OCI-LY1 (cell line): Measurements from ENCODE around the gene WDR26.

Source experiments
- H2AFZ ChIP-seq: fragments of 200-600 bp; sonication (generic), shearing (Covaris generic); 2 replicates; pipeline ENCODE4 v1.6.0; 2014; ENCODE audit warnings: antibody characterized with exemption, mild to moderate bottlenecking, low read length
- H3F3A ChIP-seq: fragments of 200-600 bp; sonication (generic), shearing (Covaris generic); 2 replicates; pipeline ENCODE4 v1.6.0; 2014; ENCODE audit warnings: mild to moderate bottlenecking, antibody characterized with exemption, low read length, moderate library complexity; ENCODE audit not compliant: insufficient read depth
- H3K27ac ChIP-seq: fragments of 200-600 bp; sonication (generic); 2 replicates; pipeline ENCODE4 v1.5.1; 2014; ENCODE audit warnings: low read length, mixed run types, mild to moderate bottlenecking, low read depth; ENCODE audit not compliant: poor library complexity, severe bottlenecking
- H3K27me3 ChIP-seq: fragments of 200-600 bp; sonication (generic); 2 replicates; pipeline ENCODE4 v1.6.0; 2014; ENCODE audit warnings: antibody characterized with exemption, mild to moderate bottlenecking, low read length, moderate library complexity; ENCODE audit not compliant: insufficient read depth
- H3K36me3 ChIP-seq: fragments of 200-600 bp; sonication (generic); 2 replicates; pipeline ENCODE4 v1.6.1; 2014; ENCODE audit warnings: mild to moderate bottlenecking, antibody characterized with exemption, low read length, moderate library complexity, mixed read lengths; ENCODE audit not compliant: insufficient read depth
- H3K4me1 ChIP-seq: fragments of 200-600 bp; sonication (generic); 2 replicates; pipeline ENCODE4 v1.5.1; 2014; ENCODE audit warnings: mild to moderate bottlenecking, low read length, moderate library complexity; ENCODE audit not compliant: insufficient read depth, severe bottlenecking
- H3K4me2 ChIP-seq: fragments of 200-600 bp; sonication (generic), shearing (Covaris generic); 2 replicates; pipeline ENCODE4 v1.6.1; 2014; ENCODE audit warnings: low read length
- H3K4me3 ChIP-seq: fragments of 200-600 bp; sonication (generic); 2 replicates; pipeline ENCODE4 v1.5.1; 2014; ENCODE audit warnings: low read length, low read depth, mild to moderate bottlenecking, mixed read lengths; ENCODE audit not compliant: poor library complexity, severe bottlenecking
- H3K79me2 ChIP-seq: fragments of 200-600 bp; shearing (Covaris generic); 2 replicates; pipeline ENCODE4 v1.6.1; 2016; ENCODE audit warnings: mixed run types, low read length, mixed read lengths; ENCODE audit not compliant: insufficient read depth
- H3K9ac ChIP-seq: fragments of 200-600 bp; sonication (generic), shearing (Covaris generic); 2 replicates; pipeline ENCODE4 v1.6.1; 2014; ENCODE audit warnings: mild to moderate bottlenecking, low read length, mixed read lengths
- H3K9me2 ChIP-seq: fragments of 200-600 bp; sonication (generic), shearing (Covaris generic); 2 replicates; pipeline ENCODE4 v1.6.1; 2014; ENCODE audit warnings: low read depth, mild to moderate bottlenecking, low read length, mixed read lengths
- H3K9me3 ChIP-seq: fragments of 200-600 bp; shearing (Covaris generic); 2 replicates; pipeline ENCODE4 v1.6.1; 2014; ENCODE audit warnings: low read length, mixed read lengths
- H4K20me1 ChIP-seq: fragments of 200-600 bp; sonication (generic), shearing (Covaris generic); 2 replicates; pipeline ENCODE4 v1.6.0; 2016; ENCODE audit warnings: mild to moderate bottlenecking, low read length; ENCODE audit not compliant: insufficient read depth
- EZH2 ChIP-seq: fragments of 200-600 bp; sonication (generic), shearing (Covaris generic); IDR thresholded peaks from 2 replicates; pipeline ENCODE4 v1.8.0; 2017; ENCODE audit warnings: borderline replicate concordance, mixed run types, mild to moderate bottlenecking, antibody characterized with exemption, low read length, moderate library complexity, mixed read lengths
- TF ChIP-seq, protein P1 (sequence below): fragments of 200-600 bp; sonication (generic), shearing (Covaris generic); IDR thresholded peaks from 2 replicates; pipeline ENCODE4 v1.5.1; 2017; ENCODE audit warnings: mild to moderate bottlenecking, antibody characterized with exemption, low read length, moderate library complexity, mixed read lengths

WDR26 gene

DNA sequence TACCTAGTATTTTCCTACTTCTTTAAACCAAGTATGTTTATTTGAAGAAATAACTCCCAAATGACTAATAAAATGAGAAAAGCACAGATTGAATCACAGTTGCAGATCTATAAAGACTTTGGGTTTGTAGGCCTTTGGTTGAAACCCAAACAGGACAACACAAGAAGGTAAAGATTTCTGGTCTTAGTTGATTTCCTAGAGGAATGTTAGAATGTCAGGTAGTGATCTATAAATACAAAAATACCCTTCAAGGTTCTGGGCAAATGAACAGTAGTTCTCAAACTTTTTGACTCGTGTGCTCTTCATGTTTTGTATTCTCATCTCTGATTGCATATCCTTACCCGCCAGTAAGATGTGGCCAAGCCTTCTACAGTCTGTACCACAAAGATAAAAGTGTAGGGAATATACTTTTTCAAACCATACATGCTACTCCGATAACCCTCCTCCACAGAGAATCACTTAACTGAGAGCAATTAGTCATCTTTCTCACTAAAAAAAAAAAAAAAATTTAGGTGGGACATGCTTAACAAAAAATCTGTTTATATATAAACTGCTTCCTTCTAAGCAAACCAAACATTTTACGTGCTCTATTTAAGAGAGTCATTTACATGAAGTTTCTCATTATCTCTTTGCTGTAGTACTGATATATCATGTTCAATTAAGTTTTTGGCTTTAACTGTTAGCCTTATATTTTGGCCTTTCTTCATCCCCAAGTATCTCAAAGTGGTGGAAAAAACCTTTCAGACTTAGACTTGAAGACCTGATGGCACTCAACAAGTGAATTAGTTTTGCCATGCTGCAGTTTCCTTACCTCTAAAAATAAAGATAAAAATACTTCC is 42.0 kb downstream of the WDR26 start:
- H2AFZ ChIP-seq: no peak overlapping the region
- peaks cover 94% of the 10 kb centered on the region for H3K36me3 ChIP-seq
- no peaks in the 10 kb centered on the region for H3F3A ChIP-seq
- H3K4me1 ChIP-seq: peaks cover 5% of the 10 kb centered on the region
- H3K9ac ChIP-seq: no peak overlapping the region
- no peak overlapping the region for H3K4me3 ChIP-seq
- no peaks in the 10 kb centered on the region for H3K9me2 ChIP-seq
- H3K27me3 ChIP-seq: no peaks in the 10 kb centered on the region
- no peak overlapping the region for H3K4me2 ChIP-seq
- no peaks in the 10 kb centered on the region for H3K9me3 ChIP-seq
- no peak overlapping the region for H3K27ac ChIP-seq
- TF ChIP-seq, protein P1, sequence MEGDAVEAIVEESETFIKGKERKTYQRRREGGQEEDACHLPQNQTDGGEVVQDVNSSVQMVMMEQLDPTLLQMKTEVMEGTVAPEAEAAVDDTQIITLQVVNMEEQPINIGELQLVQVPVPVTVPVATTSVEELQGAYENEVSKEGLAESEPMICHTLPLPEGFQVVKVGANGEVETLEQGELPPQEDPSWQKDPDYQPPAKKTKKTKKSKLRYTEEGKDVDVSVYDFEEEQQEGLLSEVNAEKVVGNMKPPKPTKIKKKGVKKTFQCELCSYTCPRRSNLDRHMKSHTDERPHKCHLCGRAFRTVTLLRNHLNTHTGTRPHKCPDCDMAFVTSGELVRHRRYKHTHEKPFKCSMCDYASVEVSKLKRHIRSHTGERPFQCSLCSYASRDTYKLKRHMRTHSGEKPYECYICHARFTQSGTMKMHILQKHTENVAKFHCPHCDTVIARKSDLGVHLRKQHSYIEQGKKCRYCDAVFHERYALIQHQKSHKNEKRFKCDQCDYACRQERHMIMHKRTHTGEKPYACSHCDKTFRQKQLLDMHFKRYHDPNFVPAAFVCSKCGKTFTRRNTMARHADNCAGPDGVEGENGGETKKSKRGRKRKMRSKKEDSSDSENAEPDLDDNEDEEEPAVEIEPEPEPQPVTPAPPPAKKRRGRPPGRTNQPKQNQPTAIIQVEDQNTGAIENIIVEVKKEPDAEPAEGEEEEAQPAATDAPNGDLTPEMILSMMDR: no peak
- TF ChIP-seq EZH2: no peak
- H3K79me2 ChIP-seq: no peaks in the 10 kb centered on the region
- H4K20me1 ChIP-seq: no peaks in the 10 kb centered on the region

DNA sequence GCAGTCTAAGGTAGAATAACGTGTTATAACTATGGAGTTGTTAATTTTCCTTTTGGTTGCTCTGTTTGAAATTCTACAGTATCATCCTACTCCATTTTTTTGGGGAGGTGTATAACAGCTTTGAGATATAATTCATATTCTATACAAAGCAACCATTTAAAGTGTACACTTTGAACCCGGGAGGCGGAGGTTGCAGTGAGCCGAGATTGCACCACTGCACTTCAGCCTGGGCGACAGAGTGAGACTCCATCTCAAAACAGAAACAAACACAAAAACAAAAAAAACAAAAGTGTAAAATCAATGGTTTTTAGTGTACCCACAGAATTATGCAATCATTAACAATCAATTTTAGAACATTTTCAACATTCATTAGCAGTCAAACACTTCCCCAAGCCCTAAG is 44.1 kb downstream of the WDR26 start:
- Histone ChIP-seq H3K4me1 (peaks cover 5% of the 10 kb centered on the region), H4K20me1 (no peaks in the 10 kb centered on the region), H3K27ac (no peak overlapping the region), H3K79me2 (no peaks in the 10 kb centered on the region), H3K27me3 (no peaks in the 10 kb centered on the region), H3K9ac (no peak overlapping the region), H3K9me3 (no peaks in the 10 kb centered on the region), H3K4me3 (no peak overlapping the region), H3K9me2 (no peaks in the 10 kb centered on the region), H3F3A (no peaks in the 10 kb centered on the region), H3K36me3 (peaks cover 92% of the 10 kb centered on the region), H3K4me2 (no peak overlapping the region), H2AFZ (no peak overlapping the region)
- TF ChIP-seq EZH2: no peak
- TF ChIP-seq, protein P1: no peak

DNA sequence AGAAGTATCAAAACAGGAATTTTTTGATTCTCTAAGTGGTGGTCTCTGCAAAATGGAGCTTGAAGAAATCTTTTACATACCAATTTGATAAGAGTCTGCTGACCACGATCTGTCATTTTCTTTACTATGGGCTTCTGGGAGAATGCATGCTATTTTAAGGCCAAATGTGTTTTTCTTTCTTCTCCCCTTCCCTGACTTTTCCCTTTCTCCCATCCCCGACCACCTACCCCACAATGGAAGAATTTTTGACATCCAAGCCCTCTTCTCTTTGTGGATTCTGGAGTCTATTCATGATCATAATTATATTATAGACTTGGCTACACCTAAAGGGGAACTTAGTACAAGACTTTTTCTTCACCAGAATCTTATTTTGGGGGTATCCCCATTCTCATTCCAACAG is 46.7 kb downstream of the WDR26 start:
- H3K9ac ChIP-seq: no peak overlapping the region
- TF ChIP-seq, protein P1: no peak
- no peak for TF ChIP-seq EZH2
- H3K36me3 ChIP-seq: peaks cover 69% of the 10 kb centered on the region
- H2AFZ ChIP-seq: no peak overlapping the region
- H3K27me3 ChIP-seq: no peaks in the 10 kb centered on the region
- no peaks in the 10 kb centered on the region for H3F3A ChIP-seq
- no peak overlapping the region for H3K4me2 ChIP-seq
- H4K20me1 ChIP-seq: no peaks in the 10 kb centered on the region
- no peak overlapping the region for H3K27ac ChIP-seq
- no peaks in the 10 kb centered on the region for H3K9me3 ChIP-seq
- no peak overlapping the region for H3K4me3 ChIP-seq
- H3K4me1 ChIP-seq: peaks cover 5% of the 10 kb centered on the region
- no peaks in the 10 kb centered on the region for H3K79me2 ChIP-seq
- no peaks in the 10 kb centered on the region for H3K9me2 ChIP-seq
